HG03575 (cell line): ENCODE measurements around the gene SNX20.

Experiments used
- ATAC-seq: cut with Tn5 transposase; IDR thresholded peaks from one replicate; pipeline ENCODE4 v1.9.1; 2021; ENCODE audit not compliant: unreplicated experiment, insufficient number of reproducible peaks, low FRiP score; ENCODE audit errors: extremely low read depth

SNX20 gene

GRCh38 chr16:50640919-50641817, 39.9 kb downstream of the SNX20 start:
- no peak for ATAC-seq

GRCh38 chr16:50640391-50640790, 40.7 kb downstream of the SNX20 start:
- ATAC-seq: no peak

GRCh38 chr16:50638816-50639670, 42.1 kb downstream of the SNX20 start:
- no peak for ATAC-seq

GRCh38 chr16:50637716-50638602, 43.2 kb downstream of the SNX20 start:
- ATAC-seq: no peak

- ATAC-seq: no peak
Observed at GRCh38 chr16:50636753-50637374, 44.2 kb downstream of the SNX20 start.

GRCh38 chr16:50635505-50636392, 45.4 kb downstream of the SNX20 start:
- no peak for ATAC-seq

- no peak for ATAC-seq
Observed at GRCh38 chr16:50634947-50635346, 46.2 kb downstream of the SNX20 start.

GRCh38 chr16:50634090-50634489, 47.0 kb downstream of the SNX20 start:
- ATAC-seq: no peak

GRCh38 chr16:50632927-50633800, 47.9 kb downstream of the SNX20 start:
- no peak for ATAC-seq

GRCh38 chr16:50631985-50632576, 49.0 kb downstream of the SNX20 start:
- no peak for ATAC-seq

GRCh38 chr16:50631249-50631984, 49.7 kb downstream of the SNX20 start:
- no peak for ATAC-seq

- no peak for ATAC-seq
Observed at GRCh38 chr16:50630394-50631020, 50.6 kb downstream of the SNX20 start.

- ATAC-seq: no peak
Observed at GRCh38 chr16:50629334-50629733, 51.8 kb downstream of the SNX20 start.

GRCh38 chr16:50628156-50628802, 52.8 kb downstream of the SNX20 start:
- no peak for ATAC-seq

- no peak for ATAC-seq
Observed at GRCh38 chr16:50627419-50627818, 53.7 kb downstream of the SNX20 start.
